Measurements from ENCODE around the gene CD276. TPM values are rescaled to one million over a fixed set of nuclear protein-coding genes. Genes with fewer than 3 reads are reported as not detected.

Gene CD276
- total RNA-seq, 1 donor from 2014 or later = 5.1 TPM

DNA sequence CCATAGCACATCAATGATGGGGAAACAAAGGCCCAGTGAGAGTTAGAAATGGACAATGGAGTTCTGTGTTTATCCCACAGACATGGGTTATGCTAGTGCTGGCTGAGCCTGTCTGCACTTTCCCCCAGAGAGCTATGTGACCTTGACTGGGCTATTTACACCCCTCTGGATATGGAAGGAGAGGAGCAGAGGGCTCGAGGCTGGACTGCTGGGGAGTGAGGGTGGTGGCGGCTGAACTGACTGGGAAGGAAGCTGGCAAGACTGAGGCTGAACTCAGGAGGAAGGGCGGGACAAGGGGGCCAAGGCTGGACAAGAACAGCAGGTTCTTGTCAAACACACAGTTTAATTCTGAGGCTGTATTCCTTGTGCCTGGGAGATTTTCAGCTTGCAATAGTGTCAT is 79.7 kb downstream of the CD276 start:
- intact Hi-C loops (cut with micrococcal nuclease) = no loop called here

Other genes with a start within 250 kb of the CD276 start
- not detected in 2 replicates for gene REC114, start 241.2 kb upstream of the CD276 start, total RNA-seq
- 83.2 and 90.2 TPM in 2 replicates for gene NPTN, start 51.0 kb upstream of the CD276 start, total RNA-seq
- not detected in 2 replicates for gene INSYN1, start 69.0 kb downstream of the CD276 start, total RNA-seq
- gene TBC1D21, start 189.2 kb downstream of the CD276 start, total RNA-seq = not detected in 2 replicates
- 1.0 and 1.7 TPM in 2 replicates for gene LOXL1, start 242.1 kb downstream of the CD276 start, total RNA-seq

Data from T-helper 1 cell treated with Interleukin-12 subunit alpha and Interleukin-12 subunit beta and Interleukin-4 antibody, amounts not matched to agents 30 ng/mL and 1 ng/mL, for 36 hours (primary cell).